Suppressor macrophage (primary cell): ENCODE measurements around the gene HBG2.
"Not testable (repeated sequence)": the region's sequence is repeated elsewhere in the genome, so short reads cannot be mapped to it uniquely, and the experiment has no call there.

Experiments
- DNase-seq, 4 experiments: peaks; one replicate each; pipeline ENCODE4 v3.0.0-alpha.2; 2020 to 2022
- total RNA-seq, 17 experiments: gene quantifications; one replicate each; lab custom pipeline; 2026; ENCODE audit warnings: mixed read lengths in 6 of 17, inconsistent platforms in 3 of 17; lab: John Stamatoyannopoulos, UW

Gene HBG2
- 0 to 0.30 (median 0) reads per million in 17 experiments for total RNA-seq

DNA sequence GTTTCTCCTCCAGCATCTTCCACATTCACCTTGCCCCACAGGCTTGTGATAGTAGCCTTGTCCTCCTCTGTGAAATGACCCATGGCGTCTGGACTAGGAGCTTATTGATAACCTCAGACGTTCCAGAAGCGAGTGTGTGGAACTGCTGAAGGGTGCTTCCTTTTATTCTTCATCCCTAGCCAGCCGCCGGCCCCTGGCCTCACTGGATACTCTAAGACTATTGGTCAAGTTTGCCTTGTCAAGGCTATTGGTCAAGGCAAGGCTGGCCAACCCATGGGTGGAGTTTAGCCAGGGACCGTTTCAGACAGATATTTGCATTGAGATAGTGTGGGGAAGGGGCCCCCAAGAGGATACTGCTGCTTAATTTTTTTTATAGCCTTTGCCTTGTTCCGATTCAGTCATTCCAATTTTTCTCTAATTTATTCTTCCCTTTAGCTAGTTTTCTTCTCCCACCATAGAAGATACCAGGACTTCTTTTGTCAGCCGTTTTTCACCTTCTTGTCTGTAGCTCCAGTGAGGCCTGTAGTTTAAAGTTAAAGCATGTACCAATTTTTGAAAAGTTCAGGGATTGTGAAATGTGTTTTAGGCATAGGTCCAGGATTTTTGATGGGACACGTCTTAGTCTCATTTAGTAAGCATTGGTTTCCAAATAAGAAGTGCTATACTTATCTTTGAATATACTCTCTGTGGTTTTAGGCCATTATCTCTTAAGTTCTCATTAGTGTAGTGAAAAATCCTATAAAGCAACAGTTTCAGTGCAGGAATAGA, at the start of gene HBG2:
HBG2 (minus strand) TSS at position 136 of the 768 bp plus-strand sequence; CDS start at position 83, 53 bp downstream.
- not testable (repeated sequence) for DNase-seq

DNA sequence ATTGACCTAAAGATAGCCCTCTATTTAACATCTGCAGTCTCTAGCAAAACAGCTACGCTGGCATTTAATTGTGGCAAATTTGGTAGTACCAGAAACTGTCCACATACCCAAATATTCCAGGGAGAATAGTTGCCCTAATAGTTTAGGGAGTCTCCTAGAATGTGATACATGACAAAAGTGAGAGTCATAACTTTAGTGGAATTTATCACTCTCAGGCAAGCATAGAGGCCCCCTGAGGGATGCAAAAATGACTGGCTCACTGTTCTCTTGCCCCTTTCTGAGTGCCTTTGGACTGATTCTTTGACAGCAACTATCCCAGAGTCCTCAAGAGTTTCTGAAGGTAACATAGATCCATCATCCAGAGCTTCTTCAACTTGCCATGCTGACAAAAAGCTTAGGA, 49.5 kb upstream of the HBG2 start:
- no peak for DNase-seq

DNA sequence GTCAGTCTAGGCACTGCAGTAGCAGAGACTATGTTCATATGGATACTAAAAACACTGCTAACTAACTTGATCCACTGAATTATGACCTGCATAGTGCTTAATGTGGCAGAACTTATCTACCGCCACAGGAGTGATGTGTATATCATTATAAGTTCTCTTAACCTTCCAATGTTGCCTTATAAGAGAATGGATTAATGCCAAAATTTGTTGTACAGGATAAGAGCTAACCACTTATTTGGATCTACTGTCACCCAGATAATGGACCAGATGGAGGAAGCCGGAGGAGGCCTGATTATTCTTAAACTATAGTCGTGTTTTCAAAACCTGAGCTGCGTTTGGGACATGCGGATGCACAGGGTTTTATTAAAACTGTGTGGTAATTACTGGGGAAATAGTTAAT, 49.0 kb upstream of the HBG2 start:
- DNase-seq, result no peak

DNA sequence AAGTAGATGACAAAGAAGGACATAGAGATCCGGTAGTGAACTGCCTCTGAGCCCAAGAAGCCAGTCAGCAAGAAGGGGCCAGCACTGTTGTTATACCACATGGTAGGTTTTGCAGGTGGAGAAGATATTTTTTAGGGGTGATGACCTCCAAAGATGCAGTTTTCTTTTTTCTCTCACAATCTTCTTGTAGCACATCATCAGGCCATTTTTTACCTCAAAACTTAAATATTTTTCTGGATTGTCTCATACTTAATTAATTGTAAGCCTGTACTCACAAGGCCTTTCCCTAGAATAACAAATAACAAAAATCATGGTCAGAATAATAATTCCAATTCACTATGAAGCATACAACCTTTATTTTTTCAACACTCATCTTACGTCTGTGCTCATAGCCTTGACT, 47.3 kb upstream of the HBG2 start, which contains the start of gene OR51B4:
OR51B4 (minus strand) TSS at position 101 of the 400 bp plus-strand sequence; CDS start at position 101, 0 bp downstream.
- DNase-seq, result no peak

DNA sequence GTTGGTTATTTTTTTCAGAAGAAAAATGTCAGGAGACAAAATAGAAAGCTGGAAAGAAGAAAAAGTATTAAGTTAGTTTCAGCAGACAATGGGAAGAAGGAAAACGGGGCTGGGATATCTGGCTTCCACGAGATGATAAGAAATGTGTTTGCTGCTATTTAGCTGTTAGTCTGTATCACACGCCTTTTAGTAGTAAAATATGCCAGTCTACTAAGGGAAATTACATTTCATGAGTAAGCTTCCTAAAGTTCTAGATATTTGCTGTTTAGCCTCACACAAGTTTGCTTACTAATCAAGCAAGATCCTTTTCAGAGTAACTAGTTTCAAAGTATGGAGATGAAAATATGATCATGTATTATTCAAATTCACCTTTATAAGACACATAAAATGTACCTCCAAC, 45.7 kb upstream of the HBG2 start:
- DNase-seq, result no peak

DNA sequence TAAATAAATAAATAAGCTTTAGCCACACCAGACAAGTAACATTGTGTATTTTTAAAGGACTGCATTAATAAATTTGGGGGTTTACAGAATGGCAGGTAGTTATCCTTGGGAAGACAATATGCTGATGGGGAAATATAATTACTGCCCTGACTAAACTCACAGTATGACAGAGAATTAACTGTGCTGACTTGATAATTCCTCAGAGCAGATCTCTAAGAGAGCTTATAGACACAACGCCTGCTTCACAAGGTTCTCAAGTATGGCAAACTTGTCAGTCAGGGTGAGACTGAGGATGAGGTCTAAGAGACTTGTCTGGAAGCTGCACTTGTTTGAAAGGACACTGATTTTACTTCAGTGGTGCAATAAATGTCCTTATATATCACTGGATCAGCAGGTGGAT, 43.9 kb upstream of the HBG2 start:
- DNase-seq, result no peak

DNA sequence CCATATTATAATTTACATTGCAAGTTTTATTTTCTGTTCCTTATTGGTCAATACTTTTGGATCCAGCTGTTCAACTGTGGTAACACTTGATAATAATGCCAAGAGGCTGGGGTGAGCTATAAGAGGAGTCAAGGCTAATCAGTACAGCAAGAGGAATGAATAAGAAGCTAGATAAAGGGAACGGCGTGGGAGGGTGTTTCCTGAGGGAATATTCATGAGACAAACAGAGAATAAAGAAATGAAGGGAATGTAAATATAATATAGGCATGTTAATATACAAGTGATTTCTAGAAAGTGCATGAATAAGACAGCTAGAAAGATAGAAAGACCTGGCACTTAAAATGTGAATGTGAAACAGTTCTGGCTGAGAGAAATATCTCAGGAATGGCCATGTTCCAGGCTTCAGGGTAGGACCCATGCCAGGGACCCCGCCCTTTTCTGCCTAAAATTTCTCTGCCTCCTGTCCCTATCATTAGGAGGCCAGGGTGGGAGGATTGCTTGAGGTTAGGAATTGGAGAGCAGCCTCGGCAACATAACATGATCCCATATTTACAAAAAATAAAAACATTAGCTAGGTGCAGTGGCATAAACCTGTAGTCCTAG, 43.2 kb upstream of the HBG2 start:
- no peak for DNase-seq

DNA sequence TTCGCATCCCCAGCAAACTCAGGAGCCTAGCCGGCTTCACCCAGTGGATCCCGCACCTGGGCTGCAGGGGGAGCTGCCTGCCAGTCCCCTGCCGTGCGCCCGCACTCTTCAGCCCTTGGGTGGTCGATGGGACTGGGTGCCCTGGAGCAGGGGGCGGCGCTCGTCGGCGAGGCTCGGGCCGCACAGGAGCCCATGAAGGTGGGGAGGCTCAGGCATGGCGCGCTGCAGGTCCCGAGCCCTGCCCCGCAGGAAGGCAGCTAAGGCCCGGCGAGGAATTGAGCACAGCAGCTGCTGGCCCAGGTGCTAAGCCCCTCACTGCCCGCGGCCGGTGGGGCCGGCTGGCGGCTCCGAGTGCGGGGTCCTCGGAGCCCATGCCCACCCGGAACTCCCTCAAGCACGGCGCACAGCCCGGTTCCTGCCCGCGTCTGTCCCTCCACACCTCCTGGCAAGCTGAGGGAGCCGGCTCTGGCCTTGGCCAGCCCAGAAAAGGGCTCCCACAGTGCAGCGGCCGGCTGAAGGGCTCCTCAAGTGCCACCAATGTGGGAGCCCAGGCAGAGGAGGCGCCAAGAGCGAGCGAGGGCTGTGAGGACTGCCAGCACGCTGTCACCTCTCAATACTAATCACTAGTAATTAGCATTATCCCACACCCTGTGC, 39.9 kb upstream of the HBG2 start:
- DNase-seq, result not testable (repeated sequence)

DNA sequence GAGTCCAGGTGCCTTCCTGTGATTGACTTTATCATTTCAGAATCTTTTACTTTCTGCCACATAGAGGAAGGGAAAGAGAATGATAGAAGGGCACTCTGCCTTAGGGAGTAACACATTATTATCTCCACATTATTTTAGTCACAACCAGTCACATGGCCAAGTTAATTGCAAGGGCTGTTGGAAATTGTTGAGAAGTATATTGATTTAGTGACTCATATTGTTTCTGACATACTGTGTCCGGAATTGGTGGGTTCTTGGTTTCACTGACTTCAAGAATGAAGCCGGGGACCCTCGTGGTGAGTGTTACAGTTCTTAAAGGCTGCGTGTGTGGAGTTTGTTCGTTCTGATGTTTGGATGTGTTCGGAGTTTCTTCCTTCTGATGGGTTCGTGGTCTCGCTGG, 38.4 kb upstream of the HBG2 start:
- DNase-seq, result no peak

DNA sequence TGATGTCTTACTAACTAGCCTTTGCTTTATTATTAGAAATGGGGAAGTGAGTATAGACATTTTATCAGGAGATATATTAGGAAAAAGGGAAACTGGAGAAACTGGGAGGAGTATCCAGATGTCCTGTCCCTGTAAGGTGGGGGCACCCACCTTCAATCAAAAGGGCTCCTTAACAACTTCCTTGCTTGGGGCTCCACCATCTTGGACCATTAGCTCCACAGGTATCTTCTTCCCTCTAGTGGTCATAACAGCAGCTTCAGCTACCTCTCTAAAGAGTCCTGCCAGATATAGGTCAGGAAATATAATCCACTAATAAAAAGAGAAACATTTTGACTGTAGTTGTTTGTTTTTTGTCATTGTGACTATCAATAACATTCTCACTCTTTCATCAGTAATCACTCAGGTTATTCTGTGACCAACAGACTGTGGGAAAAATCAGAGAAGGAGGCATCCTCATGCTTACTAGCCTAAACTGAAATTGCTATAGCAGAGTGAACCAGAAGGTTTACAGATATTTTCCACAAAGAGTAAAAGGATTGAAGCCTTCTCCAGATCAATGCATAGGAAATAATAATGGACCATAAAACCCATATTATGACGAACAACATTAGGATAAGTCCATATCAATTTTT, 36.7 kb upstream of the HBG2 start:
- peak in 3 of 4 experiments; percentile 24 to 39 (median 36) for DNase-seq

DNA sequence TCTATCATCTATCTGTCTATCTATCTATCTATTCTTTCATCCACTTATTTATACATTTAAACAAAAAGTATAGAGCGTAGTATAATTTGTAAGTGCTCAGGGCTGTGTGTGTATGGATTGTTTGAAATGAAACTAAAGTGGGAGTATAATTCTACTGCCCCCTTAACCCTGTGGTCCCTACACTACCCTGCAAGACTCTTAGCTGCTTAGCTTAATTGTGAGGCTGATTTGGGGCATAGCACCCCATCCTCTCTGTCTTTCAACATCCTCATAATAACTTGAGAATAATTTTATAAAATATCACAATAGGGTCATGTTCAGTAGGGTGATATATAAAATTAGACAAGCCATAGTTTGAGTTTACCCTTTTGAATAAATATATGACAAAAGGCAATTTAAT, 35.5 kb upstream of the HBG2 start:
- DNase-seq, result no peak

DNA sequence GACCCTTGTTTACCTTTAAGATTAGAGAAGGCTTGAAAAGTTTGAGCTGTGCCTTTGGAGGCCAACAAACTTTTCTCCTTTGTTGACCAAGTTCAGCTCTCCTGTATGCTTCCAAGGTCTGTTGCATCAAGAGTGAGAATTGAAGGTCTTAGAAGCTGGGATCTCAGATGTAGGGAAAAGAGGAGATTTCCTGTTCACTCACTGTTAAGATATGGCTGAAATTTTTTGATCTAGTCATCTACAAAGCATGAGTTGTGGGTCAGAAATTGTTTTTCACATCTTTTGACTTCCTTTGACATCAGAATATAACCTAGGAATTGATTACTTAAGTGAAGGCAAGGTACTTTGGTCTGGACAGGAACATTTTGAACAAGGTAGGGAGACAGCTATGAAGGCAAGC, 35.1 kb upstream of the HBG2 start:
- no peak for DNase-seq

DNA sequence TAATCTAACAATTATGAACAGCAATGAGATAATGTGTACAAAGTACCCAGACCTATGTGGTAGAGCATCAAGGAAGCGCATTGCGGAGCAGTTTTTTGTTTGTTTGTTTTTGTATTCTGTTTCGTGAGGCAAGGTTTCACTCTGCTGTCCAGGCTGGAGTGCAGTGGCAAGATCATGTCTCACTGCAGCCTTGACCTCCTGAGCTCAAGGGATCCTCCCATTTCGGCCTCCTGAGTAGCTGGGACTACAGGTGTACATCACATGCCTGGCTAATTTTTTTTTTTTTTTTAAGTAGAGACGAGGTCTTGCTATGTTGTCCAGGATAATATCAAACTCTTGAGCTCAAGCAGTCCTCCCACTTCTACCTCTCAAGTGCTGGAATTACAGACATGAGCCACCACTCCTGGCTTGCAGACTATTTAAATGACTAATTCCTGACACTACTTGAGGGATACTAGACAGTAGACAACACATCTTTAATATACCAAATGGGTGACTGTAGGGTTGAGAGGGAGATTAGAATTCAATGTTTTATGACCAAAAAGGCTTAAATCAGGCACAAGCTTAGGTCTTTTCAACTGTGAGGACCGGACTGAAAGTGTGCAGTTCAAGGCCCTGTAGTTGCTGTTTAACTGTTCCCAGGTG, 34.4 kb upstream of the HBG2 start:
- no peak for DNase-seq

DNA sequence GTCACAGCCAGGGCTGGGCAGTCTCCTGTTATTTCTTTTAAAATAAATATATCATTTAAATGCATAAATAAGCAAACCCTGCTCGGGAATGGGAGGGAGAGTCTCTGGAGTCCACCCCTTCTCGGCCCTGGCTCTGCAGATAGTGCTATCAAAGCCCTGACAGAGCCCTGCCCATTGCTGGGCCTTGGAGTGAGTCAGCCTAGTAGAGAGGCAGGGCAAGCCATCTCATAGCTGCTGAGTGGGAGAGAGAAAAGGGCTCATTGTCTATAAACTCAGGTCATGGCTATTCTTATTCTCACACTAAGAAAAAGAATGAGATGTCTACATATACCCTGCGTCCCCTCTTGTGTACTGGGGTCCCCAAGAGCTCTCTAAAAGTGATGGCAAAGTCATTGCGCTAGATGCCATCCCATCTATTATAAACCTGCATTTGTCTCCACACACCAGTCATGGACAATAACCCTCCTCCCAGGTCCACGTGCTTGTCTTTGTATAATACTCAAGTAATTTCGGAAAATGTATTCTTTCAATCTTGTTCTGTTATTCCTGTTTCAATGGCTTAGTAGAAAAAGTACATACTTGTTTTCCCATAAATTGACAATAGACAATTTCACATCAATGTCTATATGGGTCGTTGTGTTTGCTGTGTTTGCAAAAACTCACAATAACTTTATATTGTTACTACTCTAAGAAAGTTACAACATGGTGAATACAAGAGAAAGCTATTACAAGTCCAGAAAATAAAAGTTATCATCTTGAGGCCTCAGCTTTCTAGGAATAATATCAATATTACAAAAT, 33.7 kb upstream of the HBG2 start:
- DNase-seq, result no peak

DNA sequence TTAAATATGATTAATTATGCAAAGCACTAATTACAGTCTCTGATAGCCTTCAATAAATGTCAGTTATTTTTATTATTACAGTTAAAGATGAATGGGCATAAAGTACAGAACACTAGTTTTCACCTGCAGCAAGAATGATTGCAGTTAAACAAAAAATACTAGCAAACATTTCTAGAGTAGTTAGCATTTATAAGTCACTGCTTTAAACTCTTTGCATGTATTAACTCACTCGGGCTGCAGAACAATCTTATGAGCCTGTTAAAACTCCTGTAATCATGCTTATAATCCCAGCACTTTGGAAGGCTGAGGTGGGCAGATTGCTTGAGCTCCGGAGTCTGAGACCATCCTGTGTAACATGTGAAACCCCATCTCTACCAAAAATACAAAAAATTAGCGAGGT, 32.3 kb upstream of the HBG2 start:
- DNase-seq, result no peak

DNA sequence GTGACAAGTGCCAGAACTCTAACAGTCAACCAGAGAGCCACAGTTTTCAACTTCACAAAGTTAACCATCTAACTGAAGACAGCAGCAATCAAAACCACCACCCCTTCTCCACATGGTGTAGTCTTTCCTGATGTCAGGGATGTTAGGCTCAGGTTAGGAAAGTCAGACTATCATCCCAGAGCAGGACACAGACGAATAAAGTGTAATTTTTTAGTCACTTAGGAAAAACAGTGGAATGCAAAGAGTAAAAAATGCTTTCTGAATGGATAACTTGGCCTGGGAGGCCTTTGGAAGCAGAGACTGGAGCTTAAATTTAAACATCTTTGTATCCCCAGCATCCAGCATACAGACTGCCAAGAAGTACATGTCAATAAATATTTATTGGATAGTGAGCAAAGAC, 31.8 kb upstream of the HBG2 start:
- DNase-seq, result no peak

DNA sequence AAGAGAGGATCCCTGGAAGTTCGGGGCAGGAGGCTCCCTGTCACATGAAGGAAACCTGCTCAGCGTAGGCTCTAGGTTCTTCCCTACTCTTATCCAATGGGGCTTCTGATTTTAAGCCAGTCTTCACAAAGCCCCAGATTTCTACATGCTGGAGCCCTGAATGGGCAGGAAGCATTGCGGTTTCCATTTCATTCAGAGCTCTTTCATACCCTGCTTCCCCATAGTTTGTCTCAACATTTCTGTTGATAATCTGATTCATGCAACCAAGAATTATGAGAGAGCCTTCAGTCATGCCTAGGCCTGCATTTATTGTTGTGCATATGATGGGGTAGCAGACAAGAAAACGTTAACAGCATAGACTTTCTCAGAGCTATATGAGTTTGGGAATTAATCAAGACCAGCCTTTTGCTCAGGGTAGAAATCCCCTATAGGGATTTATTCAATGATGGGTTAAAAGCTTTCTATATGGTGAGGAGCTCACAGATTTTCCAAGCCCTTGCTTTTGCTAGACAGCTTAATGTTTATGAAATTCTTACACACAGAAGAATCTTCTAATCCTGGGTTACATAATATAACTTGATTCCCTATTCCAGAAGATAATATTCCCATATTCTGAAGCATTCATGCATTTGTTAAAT, 31.2 kb upstream of the HBG2 start:
- no peak for DNase-seq

DNA sequence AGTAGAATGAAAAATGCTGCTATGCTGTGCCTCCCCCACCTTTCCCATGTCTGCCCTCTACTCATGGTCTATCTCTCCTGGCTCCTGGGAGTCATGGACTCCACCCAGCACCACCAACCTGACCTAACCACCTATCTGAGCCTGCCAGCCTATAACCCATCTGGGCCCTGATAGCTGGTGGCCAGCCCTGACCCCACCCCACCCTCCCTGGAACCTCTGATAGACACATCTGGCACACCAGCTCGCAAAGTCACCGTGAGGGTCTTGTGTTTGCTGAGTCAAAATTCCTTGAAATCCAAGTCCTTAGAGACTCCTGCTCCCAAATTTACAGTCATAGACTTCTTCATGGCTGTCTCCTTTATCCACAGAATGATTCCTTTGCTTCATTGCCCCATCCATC, 30.1 kb upstream of the HBG2 start:
- DNase-seq, result no peak

DNA sequence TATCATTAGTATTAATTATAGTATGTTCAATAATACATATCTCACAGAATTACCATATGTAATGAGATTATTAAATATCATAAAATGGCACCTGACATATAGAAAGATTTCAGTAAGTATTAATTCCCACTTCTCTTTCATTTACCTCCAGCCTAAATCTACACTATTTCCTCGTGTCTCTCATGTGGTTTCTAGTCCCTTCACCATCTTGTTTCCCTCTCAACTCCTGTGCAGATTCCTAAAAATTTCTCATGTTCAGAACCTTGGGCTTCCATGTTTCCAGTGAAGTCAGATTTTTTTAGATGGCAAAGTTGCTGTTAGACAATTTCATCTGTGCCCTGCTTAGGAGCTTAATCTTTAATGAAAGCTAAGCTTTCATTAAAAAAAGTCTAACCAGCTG, 29.3 kb upstream of the HBG2 start:
- no peak for DNase-seq

DNA sequence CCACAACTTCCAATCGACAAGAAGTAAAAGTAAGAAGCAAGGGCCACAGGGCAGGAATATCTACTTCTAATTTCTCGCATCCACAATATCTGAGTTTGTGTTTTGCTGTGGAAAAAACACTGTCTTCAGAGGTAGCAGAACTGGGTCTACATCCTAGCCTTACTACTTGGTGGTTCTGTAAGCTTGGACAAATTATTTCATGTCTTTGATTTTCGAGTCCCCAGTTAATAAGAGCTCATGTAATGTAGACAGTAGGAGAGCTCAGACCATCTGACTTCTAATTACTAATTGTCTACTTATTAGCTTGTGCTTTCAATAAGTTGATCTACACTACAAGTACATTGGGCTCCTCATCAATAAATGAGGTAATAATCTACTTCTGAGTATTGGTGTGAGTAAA, 28.5 kb upstream of the HBG2 start:
- DNase-seq, result no peak

DNA sequence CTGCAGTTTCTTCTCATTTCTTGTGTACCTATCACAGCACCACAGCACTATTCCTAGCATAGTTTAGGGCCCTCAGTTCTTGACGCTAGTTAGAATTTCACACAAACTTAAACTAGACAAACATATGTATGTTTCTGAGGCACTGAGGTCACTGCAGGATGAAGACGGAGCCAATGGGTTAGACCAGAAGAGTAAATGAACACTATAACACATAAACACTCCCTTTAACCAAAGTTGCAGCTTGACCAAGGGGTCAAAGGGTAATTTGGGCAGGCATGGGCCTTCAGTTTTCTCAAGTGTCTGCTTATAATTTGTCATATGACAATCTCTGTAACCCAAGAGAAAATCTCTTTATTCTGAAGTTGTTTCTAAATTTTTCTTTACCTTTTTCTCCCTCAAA, 28.0 kb upstream of the HBG2 start:
- no peak for DNase-seq
